ENCODE data around the gene TTC7B. TPM values are rescaled to one million over a fixed set of nuclear protein-coding genes. Genes with fewer than 3 reads are reported as not detected.

The TTC7B gene
- total and polyA plus RNA-seq, 7 donors: 5.5 to 70.9 (median 46.8) TPM

DNA sequence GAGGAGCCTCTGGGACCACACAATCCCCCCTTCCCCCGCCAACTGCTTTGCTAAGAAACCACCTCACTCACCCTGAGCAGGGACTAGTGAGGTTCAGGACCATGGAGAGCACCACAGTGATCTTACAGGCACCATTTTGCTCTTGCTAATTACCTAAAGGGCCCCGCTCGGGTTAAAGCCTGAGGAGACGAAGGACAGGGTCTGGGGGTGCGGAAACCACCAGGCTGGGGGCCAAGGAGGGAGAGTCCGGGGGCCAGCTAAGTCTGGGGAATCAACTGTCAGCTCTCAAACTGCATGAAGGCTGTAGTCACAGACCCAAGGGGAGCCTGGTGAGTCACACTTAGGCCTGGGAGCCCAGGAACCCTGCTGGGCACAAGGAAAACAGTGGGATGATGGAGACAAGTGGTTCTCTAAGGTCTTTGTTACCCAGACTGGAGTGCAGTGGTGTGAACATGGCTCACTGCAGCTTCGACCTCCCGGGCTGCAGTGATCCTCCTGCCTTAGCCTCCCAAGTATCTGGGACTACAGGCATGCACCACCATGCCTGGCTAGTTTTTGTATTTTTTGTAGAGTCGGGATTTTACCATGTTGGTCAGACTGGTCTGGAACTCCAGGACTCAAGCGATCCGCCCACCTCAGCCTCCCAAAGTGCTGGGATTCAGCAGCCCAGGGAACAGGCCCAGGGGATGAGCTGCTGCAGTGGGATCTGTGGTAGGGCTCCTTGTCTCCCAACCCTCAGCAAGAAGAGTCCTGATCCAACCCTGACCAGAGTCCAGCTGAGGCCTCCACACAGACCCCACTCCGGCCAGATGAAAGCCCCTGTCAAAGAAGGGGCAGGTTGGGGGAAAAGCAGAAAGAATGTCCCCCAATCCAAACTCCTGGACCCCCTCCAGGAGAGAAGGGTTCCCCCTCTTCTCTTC is 320.6 kb downstream of the TTC7B start:
- H3K4me1 ChIP-seq: peaks cover 0 to 18% (median 17%) of the 10 kb centered on the region in 4 donors
- no peak overlapping the region for H3K4me3 ChIP-seq
- H3K27ac ChIP-seq: no peak overlapping the region
- no peaks in the 10 kb centered on the region for H3K27me3 ChIP-seq
- no peak for TF ChIP-seq POLR2AphosphoS5 (IDR thresholded peaks at IDR 0.05)
- no peak for TF ChIP-seq EP300 (IDR thresholded peaks at IDR 0.05)
- TF ChIP-seq POLR2A (IDR thresholded peaks at IDR 0.05): no peak
- TF ChIP-seq, protein P1, sequence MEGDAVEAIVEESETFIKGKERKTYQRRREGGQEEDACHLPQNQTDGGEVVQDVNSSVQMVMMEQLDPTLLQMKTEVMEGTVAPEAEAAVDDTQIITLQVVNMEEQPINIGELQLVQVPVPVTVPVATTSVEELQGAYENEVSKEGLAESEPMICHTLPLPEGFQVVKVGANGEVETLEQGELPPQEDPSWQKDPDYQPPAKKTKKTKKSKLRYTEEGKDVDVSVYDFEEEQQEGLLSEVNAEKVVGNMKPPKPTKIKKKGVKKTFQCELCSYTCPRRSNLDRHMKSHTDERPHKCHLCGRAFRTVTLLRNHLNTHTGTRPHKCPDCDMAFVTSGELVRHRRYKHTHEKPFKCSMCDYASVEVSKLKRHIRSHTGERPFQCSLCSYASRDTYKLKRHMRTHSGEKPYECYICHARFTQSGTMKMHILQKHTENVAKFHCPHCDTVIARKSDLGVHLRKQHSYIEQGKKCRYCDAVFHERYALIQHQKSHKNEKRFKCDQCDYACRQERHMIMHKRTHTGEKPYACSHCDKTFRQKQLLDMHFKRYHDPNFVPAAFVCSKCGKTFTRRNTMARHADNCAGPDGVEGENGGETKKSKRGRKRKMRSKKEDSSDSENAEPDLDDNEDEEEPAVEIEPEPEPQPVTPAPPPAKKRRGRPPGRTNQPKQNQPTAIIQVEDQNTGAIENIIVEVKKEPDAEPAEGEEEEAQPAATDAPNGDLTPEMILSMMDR (IDR thresholded peaks at IDR 0.05): no peak
- no peaks in the 10 kb centered on the region for H3K9me3 ChIP-seq
- WGBS, 2 donors: 54 to 55% methylated on average over 12 of the region's 12 CpGs
- no peaks in the 10 kb centered on the region for H3K36me3 ChIP-seq
- no peak for DNase-seq
- intact Hi-C loops (cut with DNase I): no loop called here

DNA sequence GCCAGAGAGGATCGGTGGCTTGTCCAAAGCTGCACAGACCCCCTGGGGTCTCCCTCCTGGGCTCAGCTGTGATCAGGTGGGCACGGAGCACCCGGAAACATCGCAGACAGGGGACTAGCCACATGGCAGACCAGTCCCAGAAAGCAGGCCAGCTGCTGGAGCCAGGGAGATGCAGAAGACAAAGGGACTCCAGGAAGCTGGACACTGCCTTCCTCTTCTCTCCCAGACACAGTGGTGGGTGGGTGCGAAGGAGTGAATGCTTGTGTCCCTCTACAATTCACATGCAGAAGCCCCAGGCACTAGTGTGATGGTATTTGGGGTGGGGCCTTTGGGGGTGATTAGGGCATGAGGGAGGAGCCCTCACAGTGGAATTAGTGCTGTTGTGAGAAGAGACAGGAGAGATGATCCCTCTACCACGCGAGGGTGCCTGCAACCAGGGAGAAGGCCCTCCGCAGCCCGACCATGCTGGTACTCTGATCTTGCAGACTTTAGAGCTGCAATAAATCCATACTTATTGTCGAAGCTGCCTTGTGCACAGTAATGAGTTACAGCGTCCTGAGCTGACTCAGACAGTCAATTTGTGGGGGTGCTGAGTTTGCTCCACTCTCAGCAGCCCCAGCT is 324.2 kb downstream of the TTC7B start:
- Histone ChIP-seq H3K27me3 (no peaks in the 10 kb centered on the region), H3K4me1 (peaks cover 0 to 27% (median 24%) of the 10 kb centered on the region in 4 donors), H3K36me3 (no peaks in the 10 kb centered on the region), H3K4me3 (no peak overlapping the region), H3K9me3 (no peaks in the 10 kb centered on the region), H3K27ac (peak overlapping the region in 2 of 4 donors; percentile 41 to 57)
- intact Hi-C loops (cut with DNase I): no loop called here
- TF ChIP-seq POLR2A (IDR thresholded peaks at IDR 0.05) (no peak), POLR2AphosphoS5 (IDR thresholded peaks at IDR 0.05) (no peak), EP300 (IDR thresholded peaks at IDR 0.05) (no peak)
- TF ChIP-seq, protein P1 (IDR thresholded peaks at IDR 0.05): no peak
- no peak for DNase-seq
- WGBS, 2 donors: 73 to 74% methylated on average over 11 of the region's 11 CpGs

DNA sequence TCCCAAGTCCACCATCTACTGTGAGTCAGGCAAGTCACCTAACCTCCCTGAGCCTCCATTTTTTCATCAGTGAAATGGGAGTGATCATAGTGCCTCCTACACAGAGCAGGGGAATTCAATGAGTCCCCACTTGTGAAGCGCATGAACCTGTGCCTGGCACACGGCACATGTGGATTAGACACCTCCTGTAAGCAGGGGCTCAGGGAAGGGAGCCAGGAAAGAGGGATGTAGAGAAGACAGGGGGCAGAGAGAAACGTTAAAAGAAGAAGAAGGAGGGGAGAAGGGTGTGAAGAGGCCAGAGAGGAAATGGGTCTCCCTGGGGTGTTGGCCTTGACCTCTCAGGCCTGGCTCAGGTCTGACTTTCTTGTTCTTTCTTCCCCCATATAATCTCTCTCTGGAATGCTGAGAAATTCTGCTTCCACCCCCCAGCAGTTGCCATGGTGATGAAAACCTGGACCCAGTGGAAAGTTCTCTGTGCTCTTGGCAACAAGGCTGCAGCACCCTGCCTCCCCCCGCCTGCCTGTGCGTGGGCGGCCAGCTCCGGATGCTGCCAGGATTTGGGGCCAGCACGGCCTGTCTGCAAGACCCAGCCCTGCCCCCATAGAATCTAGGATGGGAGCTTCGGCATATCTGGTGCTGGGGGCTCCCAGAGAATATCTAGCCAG is 324.9 kb downstream of the TTC7B start:
- H3K4me3 ChIP-seq: no peak overlapping the region
- intact Hi-C loops (cut with DNase I): no loop called here
- 69 to 77% methylated on average over 9 of the region's 9 CpGs for WGBS, 2 donors
- DNase-seq: peak; percentile 83
- H3K27me3 ChIP-seq: no peaks in the 10 kb centered on the region
- H3K36me3 ChIP-seq: no peaks in the 10 kb centered on the region
- peaks cover 0 to 27% (median 24%) of the 10 kb centered on the region in 4 donors for H3K4me1 ChIP-seq
- H3K27ac ChIP-seq: peak overlapping the region in 2 of 4 donors; percentile 41 to 57
- TF ChIP-seq POLR2AphosphoS5 (IDR thresholded peaks at IDR 0.05) (peak in 2 of 4 donors; percentile 48 to 59), EP300 (IDR thresholded peaks at IDR 0.05) (no peak)
- no peaks in the 10 kb centered on the region for H3K9me3 ChIP-seq

DNA sequence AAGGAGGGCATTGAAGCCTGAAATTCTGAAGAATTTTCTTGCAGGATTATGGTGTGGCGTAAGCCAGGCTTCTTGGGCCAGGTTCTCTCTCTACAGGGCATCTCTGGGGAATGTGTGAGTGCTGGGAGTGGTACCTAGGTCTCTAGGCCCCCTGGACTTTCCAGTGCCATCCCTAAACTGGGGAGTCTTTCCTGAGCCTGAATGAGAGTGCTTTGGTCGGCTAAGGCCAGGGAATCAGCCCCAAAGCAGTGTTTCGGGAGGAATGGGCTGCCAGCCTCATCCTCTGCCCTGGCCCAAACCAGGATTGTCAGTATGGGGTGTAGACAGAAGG is 325.5 kb downstream of the TTC7B start:
- no peak for DNase-seq
- TF ChIP-seq EP300 (IDR thresholded peaks at IDR 0.05) (no peak), POLR2A (IDR thresholded peaks at IDR 0.05) (no peak), POLR2AphosphoS5 (IDR thresholded peaks at IDR 0.05) (no peak)
- TF ChIP-seq, protein P1 (IDR thresholded peaks at IDR 0.05): no peak
- H3K27me3 ChIP-seq: no peaks in the 10 kb centered on the region
- H3K4me1 ChIP-seq: peaks cover 0 to 27% (median 24%) of the 10 kb centered on the region in 4 donors
- no peaks in the 10 kb centered on the region for H3K36me3 ChIP-seq
- intact Hi-C loops (cut with DNase I): no loop called here
- H3K27ac ChIP-seq: peak overlapping the region in 1 of 4 donors; percentile 57
- H3K9me3 ChIP-seq: no peaks in the 10 kb centered on the region
- H3K4me3 ChIP-seq: no peak overlapping the region
- WGBS, 2 donors: 92 to 93% methylated on average over 3 of the region's 3 CpGs
